GM10266 (cell line): ENCODE results near the gene CREBZF.
A peak's percentile ranks its signal among the peaks of the same experiment; 100 is the strongest.

ENCODE experiments used
- DNase-seq: peaks from one replicate; pipeline ENCODE4 v3.0.0; 2012; ENCODE audit errors: extremely low spot score
- CTCF ChIP-seq: IDR thresholded peaks from 2 replicates; pipeline ENCODE4 v1.5.1; 2012; ENCODE audit warnings: mild to moderate bottlenecking, low read depth; ENCODE audit not compliant: control insufficient read depth, insufficient read depth; ENCODE audit errors: missing control alignments

CREBZF gene

GRCh38 chr11:85664615-85665481, at the start of gene CREBZF:
Gene CREBZF (minus strand): TSS chr11:85665129. CDS start chr11:85664875, 254 bp downstream.
- TF ChIP-seq CTCF, result no peak
- peak; percentile 90 for DNase-seq

GRCh38 chr11:85712953-85713352, 48.0 kb upstream of the CREBZF start:
- DNase-seq, result no peak
- no peak for TF ChIP-seq CTCF

GRCh38 chr11:85710917-85711316, 46.0 kb upstream of the CREBZF start:
- no peak for TF ChIP-seq CTCF
- DNase-seq, result no peak

GRCh38 chr11:85709941-85710702, 45.2 kb upstream of the CREBZF start:
- DNase-seq, result no peak
- TF ChIP-seq CTCF, result no peak

GRCh38 chr11:85705800-85706199, 40.9 kb upstream of the CREBZF start:
- no peak for DNase-seq
- no peak for TF ChIP-seq CTCF

- TF ChIP-seq CTCF, result no peak
- no peak for DNase-seq
Observed at GRCh38 chr11:85704967-85705366, 40.0 kb upstream of the CREBZF start.
